SK-N-SH (cell line): ENCODE measurements around the gene TXLNA. TPM values are rescaled to one million over a fixed set of nuclear protein-coding genes. Genes with fewer than 3 reads are reported as not detected.
A peak's percentile ranks its signal among the peaks of the same experiment; 100 is the strongest.

Source experiments
- CTCF ChIA-PET: fragments of 300-600, 350-600 bp; formaldehyde crosslinking; extraction: SDS; loops from one replicate; lab custom pipeline; 2021; lab: Yijun Ruan, JAX
- POLR2A ChIA-PET: fragments of 350-600 bp; sonication (Branson Sonifier 250); formaldehyde crosslinking; extraction: SDS; loops from one replicate; lab custom pipeline; 2020; ENCODE audit warnings: antibody characterized with exemption, inconsistent platforms; lab: Yijun Ruan, JAX
- DNase-seq: peaks from one replicate; pipeline ENCODE4 v3.0.0; 2012
- H2AFZ ChIP-seq: fragments of 200-600 bp; sonication (generic); 2 replicates; pipeline ENCODE4 v1.8.1; 2016; ENCODE audit warnings: antibody characterized with exemption, mild to moderate bottlenecking, low read depth
- H3F3A ChIP-seq: fragments of 200-600 bp; sonication (generic); replicated peaks from 2 replicates; pipeline ENCODE3; 2016; ENCODE audit warnings: antibody characterized with exemption, mild to moderate bottlenecking; ENCODE audit not compliant: insufficient read depth
- H3K27ac ChIP-seq, 2 experiments: fragments of 200-500 bp in 1 of 2; fragments of 200-600 bp in 1 of 2; sonication (Bioruptor generic) in 1 of 2; sonication (generic), shearing (Covaris generic) in 1 of 2; 2 replicates each; pipeline versions ENCODE4 v1.5.1 to v1.6.1; 2014 to 2016; ENCODE audit warnings: low read depth in 2 of 2, inconsistent platforms in 1 of 2, low read length in 1 of 2, mild to moderate bottlenecking in 1 of 2, mixed read lengths in 1 of 2
- H3K27me3 ChIP-seq: fragments of 200-600 bp; sonication (generic), shearing (Covaris generic); 2 replicates; pipeline ENCODE4 v1.6.1; 2016; ENCODE audit warnings: mixed run types; ENCODE audit not compliant: insufficient read depth
- H3K36me3 ChIP-seq, 2 experiments: fragments of 200-500 bp in 1 of 2; fragments of 200-600 bp in 1 of 2; sonication (Bioruptor generic) in 1 of 2; sonication (generic) in 1 of 2; replicated peaks in 1 of 2; 2 replicates each; pipeline versions ENCODE3 to v1.5.1; 2014 to 2016; ENCODE audit warnings: low read length in 1 of 2, mild to moderate bottlenecking in 1 of 2; ENCODE audit not compliant: insufficient read depth in 2 of 2, control insufficient read depth in 1 of 2
- H3K4me1 ChIP-seq, 2 experiments: fragments of 200-500 bp in 1 of 2; fragments of 200-600 bp in 1 of 2; sonication (Bioruptor generic) in 1 of 2; sonication (generic), shearing (Covaris generic) in 1 of 2; 2 replicates each; pipeline versions ENCODE4 v1.5.1 to v1.6.1; 2014 to 2016; ENCODE audit warnings: low read depth in 1 of 2, low read length in 1 of 2, mixed run types in 1 of 2; ENCODE audit not compliant: insufficient read depth in 2 of 2, control insufficient read depth in 1 of 2
- H3K4me2 ChIP-seq: fragments of 200-600 bp; sonication (generic), shearing (Covaris generic); 2 replicates; pipeline ENCODE4 v1.6.1; 2017; ENCODE audit warnings: mixed run types
- H3K4me3 ChIP-seq, 2 experiments: fragments of 200-500 bp in 1 of 2; fragments of 200-600 bp in 1 of 2; sonication (Bioruptor generic) in 1 of 2; sonication (generic), shearing (Covaris generic) in 1 of 2; 2 replicates each; pipeline versions ENCODE4 v1.5.1 to v1.8.1; 2014 to 2016; ENCODE audit warnings: low read depth in 2 of 2, inconsistent platforms in 1 of 2, low read length in 1 of 2, mild to moderate bottlenecking in 1 of 2, mixed read lengths in 1 of 2, moderate library complexity in 1 of 2
- H3K79me2 ChIP-seq: fragments of 200-600 bp; sonication (generic); 2 replicates; pipeline ENCODE4 v1.8.1; 2017; ENCODE audit warnings: mild to moderate bottlenecking; ENCODE audit not compliant: insufficient read depth
- H3K9ac ChIP-seq: fragments of 200-600 bp; sonication (generic); 2 replicates; pipeline ENCODE4 v1.6.1; 2017; ENCODE audit warnings: mixed run types
- H3K9me2 ChIP-seq: fragments of 200-600 bp; sonication (generic); 2 replicates; pipeline ENCODE4 v1.6.1; 2017; ENCODE audit warnings: mixed run types
- H3K9me3 ChIP-seq: fragments of 200-600 bp; sonication (generic); 2 replicates; pipeline ENCODE4 v1.6.1; 2017; ENCODE audit warnings: mixed run types, mild to moderate bottlenecking, moderate library complexity
- H4K20me1 ChIP-seq: fragments of 200-600 bp; sonication (generic); 2 replicates; pipeline ENCODE4 v1.6.1; 2017; ENCODE audit warnings: mild to moderate bottlenecking, mixed run types; ENCODE audit not compliant: insufficient read depth
- CHD2 ChIP-seq: fragments of 150-350 bp; IDR thresholded peaks from 2 replicates; pipeline ENCODE4 v1.6.1; 2018; ENCODE audit warnings: low read length; ENCODE audit not compliant: partially characterized antibody
- CTCF ChIP-seq: fragments of 200-600 bp; sonication (generic); IDR thresholded peaks from 2 replicates; pipeline ENCODE4 v1.6.1; 2017; ENCODE audit warnings: antibody characterized with exemption, mild to moderate bottlenecking, moderate library complexity
- ELF1 ChIP-seq: IDR thresholded peaks from 2 replicates; pipeline ENCODE4 v1.4.0; 2012
- FOSL2 ChIP-seq: IDR thresholded peaks from 2 replicates; pipeline ENCODE4 v1.4.0; 2012; ENCODE audit warnings: low read depth, mild to moderate bottlenecking, moderate library complexity, borderline replicate concordance
- GABPA ChIP-seq: IDR thresholded peaks from 2 replicates; pipeline ENCODE4 v1.4.0; 2012; ENCODE audit warnings: low read depth, mild to moderate bottlenecking
- IRF3 ChIP-seq: fragments of 150-350 bp; IDR thresholded peaks from 2 replicates; pipeline ENCODE4 v1.6.1; 2016; ENCODE audit warnings: mild to moderate bottlenecking, low read depth, low read length
- JUND ChIP-seq: IDR thresholded peaks from 2 replicates; pipeline ENCODE4 v1.4.0; 2012
- MAX ChIP-seq: IDR thresholded peaks from 2 replicates; pipeline ENCODE4 v1.4.0; 2012; ENCODE audit warnings: low read depth
- MEF2A ChIP-seq: IDR thresholded peaks from 2 replicates; pipeline ENCODE4 v1.4.0; 2012; ENCODE audit warnings: low read depth, borderline replicate concordance
- MXI1 ChIP-seq: IDR thresholded peaks from 2 replicates; pipeline ENCODE4 v1.6.1; 2012; ENCODE audit warnings: mild to moderate bottlenecking, low read depth, low read length, improper control_type of control experiment
- NFIC ChIP-seq: IDR thresholded peaks from 2 replicates; pipeline ENCODE4 v1.4.0; 2012; ENCODE audit warnings: borderline replicate concordance
- PBX3 ChIP-seq: IDR thresholded peaks from 2 replicates; pipeline ENCODE4; 2012
- POLR2AphosphoS5 ChIP-seq: IDR thresholded peaks from 2 replicates; pipeline ENCODE4 v1.6.1; 2012; ENCODE audit warnings: low read depth, low read length
- RFX5 ChIP-seq: IDR thresholded peaks from 2 replicates; pipeline ENCODE4 v1.6.1; 2012; ENCODE audit warnings: mild to moderate bottlenecking, improper control_type of control experiment, low read length
- SIN3A ChIP-seq: IDR thresholded peaks from 2 replicates; pipeline ENCODE4 v1.6.1; 2012; ENCODE audit warnings: low read depth, mild to moderate bottlenecking, low read length, moderate library complexity, borderline replicate concordance
- TAF1 ChIP-seq: IDR thresholded peaks from 2 replicates; pipeline ENCODE4 v1.6.1; 2012; ENCODE audit warnings: low read depth, mild to moderate bottlenecking, low read length, moderate library complexity, borderline replicate concordance
- TEAD4 ChIP-seq: IDR thresholded peaks from 2 replicates; pipeline ENCODE4 v1.4.0; 2012; ENCODE audit warnings: mild to moderate bottlenecking, borderline replicate concordance; ENCODE audit not compliant: insufficient read depth
- USF1 ChIP-seq: IDR thresholded peaks from 2 replicates; pipeline ENCODE4 v1.4.0; 2012; ENCODE audit warnings: low read depth, borderline replicate concordance
- USF2 ChIP-seq: fragments of 150-350 bp; IDR thresholded peaks from 2 replicates; pipeline ENCODE4 v1.6.1; 2017; ENCODE audit warnings: antibody characterized with exemption, low read length, low read depth, borderline replicate concordance
- YY1 ChIP-seq: IDR thresholded peaks from 2 replicates; pipeline ENCODE4 v1.4.0; 2012; ENCODE audit warnings: low read depth, mild to moderate bottlenecking
- ZBTB33 ChIP-seq: IDR thresholded peaks from 2 replicates; pipeline ENCODE4 v1.4.0; 2012; ENCODE audit warnings: low read depth, borderline replicate concordance
- WGBS: methylation state at CpG from one replicate; pipeline ENCODE4 v1.1.6; 2017; ENCODE audit warnings: low lambda C conversion rate; 5-methylcytosine and 5-hydroxymethylcytosine counted together
- polyA plus RNA-seq, 3 experiments: library from polyadenylated mRNA; depleted of rRNA; stranded (reverse); fragments of >200 nt; gene quantifications; 2 replicates each; pipeline ENCODE4 v1.2.3, GENCODE V29; 2012

Gene TXLNA
- polyA plus RNA-seq, 1 of the 3 experiments (the other 2 are of a cell fraction) = 26.4 TPM

- no peaks in the 10 kb centered on the region for H4K20me1 ChIP-seq
- WGBS = 1% methylated on average over 29 of the region's 46 CpGs
- H3F3A ChIP-seq = no peaks in the 10 kb centered on the region
- peak; percentile 93 for DNase-seq
- ChIA-PET CTCF (interaction anchor here (1.1 to 4.3 kb wide), 2 partner anchors 18 to 151 kb away, joined by 3 to 20 read pairs; no protein-coding TSS in a partner anchor), POLR2A (interaction anchor here (1.4 kb wide), 1 partner anchor 9 kb away, joined by 3 read pairs; no protein-coding TSS in a partner anchor)
- peak within 1 kb of the TSS; percentile 59 to 79 for H3K4me3 ChIP-seq
- H3K27ac ChIP-seq = peak within 1 kb of the TSS; percentile 79 to 83
- TF ChIP-seq CHD2 (peak; percentile 87), POLR2AphosphoS5 (peak; percentile 95), NFIC (no peak), GABPA (peak; percentile 95), TEAD4 (no peak), TAF1 (peak; percentile 62; the same call in 1 of the 2 replicates), IRF3 (no peak), RFX5 (no peak), PBX3 (no peak), CTCF (no peak), SIN3A (peak; percentile 45; the same call in 1 of the 2 replicates), FOSL2 (peak; percentile 16; the same call in 1 of the 2 replicates), ZBTB33 (0 out of 2 replicates have a peak, but pooled peaks have one; percentile 29), MXI1 (peak; percentile 93), ELF1 (peak; percentile 94), MAX (peak; percentile 97), USF1 (no peak), YY1 (peak; percentile 78; the same call in 1 of the 2 replicates), MEF2A (no peak), USF2 (no peak), JUND (no peak)
- peak within 1 kb of the TSS; percentile 90 for H3K4me2 ChIP-seq
- peaks cover 66% of the 10 kb centered on the region for H3K79me2 ChIP-seq
- no peaks in the 10 kb centered on the region for H3K9me2 ChIP-seq
- no peaks in the 10 kb centered on the region for H3K9me3 ChIP-seq
- peak within 1 kb of the TSS; percentile 89 for H2AFZ ChIP-seq
- H3K27me3 ChIP-seq = no peaks in the 10 kb centered on the region
- peaks cover 8 to 17% of the 10 kb centered on the region in 2 experiments; a peak in 3 of 4 replicates for H3K4me1 ChIP-seq
- H3K36me3 ChIP-seq = peaks cover 17 to 33% of the 10 kb centered on the region in 2 experiments
- H3K9ac ChIP-seq = peak within 1 kb of the TSS; percentile 99
Observed at GRCh38 chr1:32221980-32222755, 42.7 kb downstream of the TXLNA start, which contains the start of the genes EIF3I and TMEM234. Gene EIF3I (plus strand): TSS chr1:32222407. CDS start chr1:32222442, 35 bp downstream. Gene TMEM234 (minus strand): TSS chr1:32222353. CDS start chr1:32222322, 31 bp downstream.
